Mononuclear cell (primary cell): ENCODE results near the gene CFDP1. TPM values are rescaled to one million over a fixed set of nuclear protein-coding genes. Genes with fewer than 3 reads are reported as not detected.

Experiments
- H3K27me3 ChIP-seq: 2 replicates; pipeline ENCODE4 v1.6.0; 2011; ENCODE audit warnings: low read length, control low read depth; ENCODE audit not compliant: insufficient read depth
- H3K4me1 ChIP-seq: 2 replicates; pipeline ENCODE4 v1.5.1; 2011; ENCODE audit warnings: mild to moderate bottlenecking, low read length, control low read depth; ENCODE audit not compliant: insufficient read depth
- H3K4me3 ChIP-seq: 2 replicates; pipeline ENCODE4 v1.5.1; 2011; ENCODE audit warnings: mild to moderate bottlenecking, low read length, moderate library complexity
- H3K9me3 ChIP-seq: 2 replicates; pipeline ENCODE4 v1.5.1; 2011; ENCODE audit warnings: low read depth, mild to moderate bottlenecking, control low read depth, low read length
- total RNA-seq: library from RNA; depleted of rRNA; stranded (reverse); fragments of >200 nt; gene quantifications from one replicate; pipeline ENCODE4 v1.2.3, GENCODE V29; 2012

CFDP1 gene
- total RNA-seq, 1 donor = 23.3 TPM

DNA sequence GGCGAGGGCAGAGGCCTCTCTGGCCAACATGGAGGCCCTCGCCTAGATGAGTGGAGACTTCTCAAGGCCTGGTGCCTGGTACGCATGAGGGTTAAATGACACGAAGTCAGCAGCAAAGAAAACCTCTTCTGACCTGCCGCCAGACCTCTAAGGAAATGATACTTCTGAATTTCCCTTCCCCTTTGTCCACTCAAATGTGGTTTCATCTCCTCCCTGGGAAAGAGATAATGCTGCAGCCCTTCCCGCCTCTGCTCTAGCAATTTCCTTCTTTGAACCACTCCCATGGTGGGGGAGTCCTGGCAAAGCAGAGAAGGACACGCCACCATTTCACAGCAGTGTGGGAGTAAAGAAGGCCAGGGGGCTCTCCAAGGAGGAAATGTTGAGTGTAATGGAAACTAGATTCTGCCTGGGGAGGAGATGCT is 116.2 kb downstream of the CFDP1 start:
- Histone ChIP-seq H3K4me3 (no peak overlapping the region), H3K9me3 (no peaks in the 10 kb centered on the region), H3K27me3 (peaks cover 43% of the 10 kb centered on the region), H3K4me1 (peaks cover 18% of the 10 kb centered on the region)

DNA sequence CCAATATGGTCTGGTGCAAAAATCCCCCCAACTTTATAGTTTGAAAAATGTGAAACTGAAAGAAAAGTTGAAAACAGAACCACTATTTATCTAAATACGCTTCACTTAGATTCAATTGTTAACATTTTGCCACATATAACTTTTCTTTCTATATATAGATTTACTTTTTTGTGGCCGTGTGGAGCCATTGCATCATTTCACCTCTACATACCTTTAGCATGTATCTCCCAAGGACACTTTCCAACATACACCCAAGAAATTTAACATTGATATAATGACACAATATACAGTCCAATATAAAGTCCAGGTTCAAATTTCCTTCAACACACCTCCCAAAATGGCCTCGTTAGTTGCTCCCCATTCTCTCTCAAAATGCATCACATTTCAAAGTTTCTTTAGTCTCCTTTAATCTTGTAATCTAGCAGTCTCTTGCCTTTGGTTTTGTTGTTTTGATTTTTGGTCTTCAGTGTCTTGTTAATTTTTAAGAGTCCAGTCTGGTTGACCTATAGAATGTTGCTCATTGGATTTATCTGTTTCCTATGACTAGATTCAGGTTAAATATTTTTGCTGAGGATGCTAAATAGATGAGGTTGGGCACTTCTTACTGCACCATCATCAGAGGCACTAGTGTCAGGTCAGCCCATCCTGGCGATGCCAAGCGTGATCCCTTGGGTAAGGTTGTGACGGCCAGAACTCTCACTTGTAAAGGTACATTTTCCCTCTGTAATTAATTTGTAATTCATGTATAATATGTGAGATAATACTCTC is 117.6 kb downstream of the CFDP1 start:
- Histone ChIP-seq H3K27me3 (peaks cover 43% of the 10 kb centered on the region), H3K4me3 (no peak overlapping the region), H3K4me1 (peaks cover 17% of the 10 kb centered on the region), H3K9me3 (no peaks in the 10 kb centered on the region)

DNA sequence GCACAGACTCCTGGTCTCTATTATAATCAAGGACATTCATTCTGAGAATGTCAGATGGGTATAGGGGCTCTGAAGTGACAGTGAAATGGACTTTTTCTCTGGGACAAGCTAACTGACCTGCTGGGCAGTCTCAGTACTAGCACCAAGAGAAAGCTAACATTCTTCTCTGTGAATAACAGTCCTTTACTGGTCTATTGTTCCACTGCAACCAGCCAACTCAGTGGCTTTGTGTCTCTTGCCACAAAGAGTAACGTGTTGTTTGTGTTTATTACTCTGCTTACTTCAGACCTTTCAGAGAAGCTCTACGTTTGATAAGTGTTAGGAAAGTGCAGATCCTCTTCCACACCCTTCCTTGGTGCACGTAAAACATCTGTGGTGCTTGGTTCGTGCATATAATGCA is 120.4 kb downstream of the CFDP1 start:
- Histone ChIP-seq H3K27me3 (peaks cover 35% of the 10 kb centered on the region), H3K4me1 (no peaks in the 10 kb centered on the region), H3K9me3 (no peaks in the 10 kb centered on the region), H3K4me3 (no peak overlapping the region)

DNA sequence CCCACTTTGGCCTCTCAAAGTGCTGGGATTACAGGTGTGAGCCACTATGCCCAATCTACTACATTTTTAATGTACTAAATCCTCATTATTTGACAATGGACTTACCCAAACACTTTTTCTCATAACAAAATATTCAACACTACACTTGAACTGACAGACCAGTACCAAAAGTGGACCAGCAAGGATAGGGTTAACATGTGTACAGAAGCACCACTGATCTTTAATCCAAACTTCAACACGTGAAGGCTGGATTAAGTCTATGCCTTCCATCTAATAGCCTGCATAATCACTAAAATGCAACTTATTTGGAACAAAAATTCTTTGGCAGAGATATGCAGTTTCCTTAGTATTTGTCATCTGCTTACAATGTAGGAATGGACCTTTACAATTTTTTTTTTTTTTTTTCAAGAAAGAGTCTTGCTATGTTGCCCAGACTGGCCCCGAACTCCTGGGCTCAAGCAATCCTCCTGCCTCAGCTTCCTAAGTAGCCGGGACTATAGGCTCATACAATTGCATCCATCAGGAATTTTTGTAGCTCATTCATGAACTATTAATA is 121.8 kb downstream of the CFDP1 start:
- H3K9me3 ChIP-seq = no peaks in the 10 kb centered on the region
- H3K27me3 ChIP-seq = peaks cover 29% of the 10 kb centered on the region
- no peak overlapping the region for H3K4me3 ChIP-seq
- no peaks in the 10 kb centered on the region for H3K4me1 ChIP-seq

DNA sequence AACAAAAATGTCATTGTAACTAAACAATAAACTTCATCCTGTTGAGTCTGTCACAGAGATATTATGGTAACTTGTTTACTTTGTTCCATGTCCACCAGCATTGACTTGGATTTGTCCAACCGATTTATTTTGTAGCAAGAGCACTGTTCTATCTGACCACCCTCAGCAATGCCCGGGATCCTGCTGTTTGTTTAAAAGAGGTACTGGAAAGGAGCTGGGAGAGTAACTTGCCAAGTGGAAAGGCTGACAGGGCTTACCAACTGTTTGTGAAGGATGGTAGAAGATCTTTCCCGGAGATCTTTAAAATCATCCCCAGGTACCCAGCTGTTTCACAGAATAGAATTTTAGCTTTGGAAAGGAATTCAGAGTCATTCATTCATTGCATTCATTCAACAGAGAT is 122.8 kb downstream of the CFDP1 start:
- Histone ChIP-seq H3K4me1 (peaks cover 3% of the 10 kb centered on the region), H3K9me3 (no peaks in the 10 kb centered on the region), H3K27me3 (peaks cover 22% of the 10 kb centered on the region), H3K4me3 (no peak overlapping the region)

DNA sequence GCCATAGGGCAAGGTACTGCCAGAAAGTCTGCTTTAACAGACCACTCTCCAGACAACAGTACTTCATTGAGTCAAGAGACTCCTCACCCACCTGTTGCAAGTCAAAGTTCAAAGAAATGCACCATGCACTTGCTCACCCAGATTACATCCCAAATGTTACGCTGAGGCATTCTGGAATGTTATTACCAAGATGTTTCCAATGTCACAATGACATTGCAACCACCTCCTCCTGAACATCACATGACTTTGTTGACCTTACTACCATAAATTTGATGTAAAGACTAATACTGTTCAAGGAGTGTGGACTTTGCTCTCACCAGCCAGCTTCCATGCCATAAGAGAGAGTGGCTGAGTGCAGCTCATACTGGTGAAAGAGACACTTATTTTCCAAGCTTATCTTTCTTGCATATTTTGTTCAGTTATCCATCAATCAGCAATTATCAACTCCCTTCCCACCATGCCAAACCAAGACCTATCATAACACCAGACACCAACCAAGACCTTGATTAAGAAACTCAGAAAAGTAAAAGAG is 123.3 kb downstream of the CFDP1 start:
- Histone ChIP-seq H3K4me3 (no peak overlapping the region), H3K9me3 (no peaks in the 10 kb centered on the region)

DNA sequence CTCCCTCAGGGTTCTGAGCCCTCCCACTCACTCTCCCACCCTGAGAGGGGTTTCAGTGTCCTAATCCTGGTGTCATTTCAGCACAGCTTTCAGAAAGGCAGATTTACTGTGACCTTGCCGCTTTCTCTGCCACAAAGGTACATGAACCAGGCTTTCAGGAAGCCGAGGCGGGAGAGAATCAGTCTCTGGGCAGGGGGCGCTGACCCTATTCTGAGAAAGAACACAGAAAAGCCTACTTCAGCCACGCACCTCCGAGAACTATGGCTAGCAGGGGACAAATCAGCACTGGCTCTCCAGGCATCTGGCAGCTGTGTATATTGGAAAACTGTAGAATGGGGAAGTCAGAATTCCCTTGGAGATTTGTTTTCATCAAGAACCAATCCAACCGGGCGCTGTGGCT is 124.1 kb downstream of the CFDP1 start:
- peaks cover 20% of the 10 kb centered on the region for H3K27me3 ChIP-seq
- no peak overlapping the region for H3K4me3 ChIP-seq
- peaks cover 7% of the 10 kb centered on the region for H3K4me1 ChIP-seq
- no peaks in the 10 kb centered on the region for H3K9me3 ChIP-seq

More for the DNA sequence above, 123.3 kb downstream of the CFDP1 start:
- Histone ChIP-seq H3K4me1 (peaks cover 7% of the 10 kb centered on the region), H3K27me3 (peaks cover 20% of the 10 kb centered on the region)

DNA sequence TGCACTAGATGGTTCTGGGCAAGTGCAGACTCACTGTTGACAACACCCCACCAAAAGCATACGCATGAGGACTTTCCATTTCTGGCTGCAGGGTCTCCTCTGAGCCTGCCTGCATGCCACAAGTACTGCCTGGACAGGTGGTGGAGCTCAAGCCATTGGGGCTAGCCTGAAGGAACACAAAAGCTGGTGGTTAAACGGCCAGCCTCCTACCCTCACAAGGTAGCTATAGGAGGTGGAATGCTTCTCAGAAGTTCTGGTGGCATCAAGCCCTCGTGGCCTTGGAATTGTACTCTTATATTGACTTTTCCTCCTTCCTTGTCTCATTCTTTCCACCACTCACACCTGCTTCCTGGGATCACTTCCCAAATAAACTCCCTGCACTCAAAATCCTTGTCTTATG is 125.3 kb downstream of the CFDP1 start:
- H3K27me3 ChIP-seq = peaks cover 20% of the 10 kb centered on the region
- peaks cover 7% of the 10 kb centered on the region for H3K4me1 ChIP-seq
- no peak overlapping the region for H3K4me3 ChIP-seq
- no peaks in the 10 kb centered on the region for H3K9me3 ChIP-seq

DNA sequence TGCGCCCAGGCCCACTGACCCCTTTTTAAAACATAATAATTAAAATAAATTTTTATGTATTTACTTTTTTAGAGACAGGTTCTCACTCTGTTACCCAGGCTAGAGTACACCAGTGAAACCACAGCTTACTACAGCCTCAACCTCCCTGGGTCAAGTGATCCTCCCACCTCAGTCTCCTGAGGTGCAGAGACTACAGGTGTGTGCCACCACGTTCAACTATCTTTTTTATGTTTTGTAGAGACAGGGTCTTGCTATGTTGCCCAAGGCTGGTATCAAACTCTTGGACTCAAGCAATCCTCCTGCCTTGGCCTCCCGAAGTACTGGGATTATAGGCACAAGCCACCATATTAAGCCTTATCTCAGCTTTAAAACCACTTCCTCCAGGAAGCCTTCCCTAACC is 125.8 kb downstream of the CFDP1 start:
- Histone ChIP-seq H3K4me3 (no peak overlapping the region), H3K27me3 (peaks cover 18% of the 10 kb centered on the region), H3K9me3 (no peaks in the 10 kb centered on the region), H3K4me1 (peaks cover 7% of the 10 kb centered on the region)

DNA sequence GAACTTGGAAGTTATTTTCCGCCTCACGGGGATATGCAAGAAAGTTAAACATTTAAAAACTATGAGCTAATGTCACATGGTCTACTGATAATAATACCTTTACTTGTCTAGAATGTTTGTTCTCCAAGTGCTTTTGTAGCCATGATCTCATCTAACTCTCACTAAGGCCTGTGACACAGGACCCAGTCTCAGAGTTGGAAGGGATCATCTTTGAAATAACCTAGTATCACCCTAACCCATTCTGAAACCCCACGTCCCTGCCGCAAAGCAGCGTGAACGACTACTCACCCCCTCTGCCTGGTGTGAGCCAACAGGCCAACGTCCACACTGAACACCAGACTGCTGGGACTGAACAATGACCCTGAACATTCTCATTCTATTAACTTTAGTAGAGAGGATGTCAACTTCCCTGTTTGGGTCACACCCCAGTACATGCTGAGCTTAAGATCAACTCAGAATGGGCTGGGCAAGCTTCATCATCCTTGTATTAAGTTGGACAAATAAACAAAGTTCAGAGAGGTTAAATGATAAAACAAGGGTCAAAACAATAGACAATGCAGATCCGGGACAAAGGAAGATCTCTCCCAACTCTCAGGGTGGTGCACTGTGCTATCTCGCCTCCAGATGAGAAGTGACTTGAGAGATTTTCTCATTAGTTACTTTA is 127.1 kb downstream of the CFDP1 start:
- H3K4me1 ChIP-seq = peaks cover 7% of the 10 kb centered on the region
- H3K9me3 ChIP-seq = no peaks in the 10 kb centered on the region
- peaks cover 10% of the 10 kb centered on the region for H3K27me3 ChIP-seq
- no peak overlapping the region for H3K4me3 ChIP-seq

DNA sequence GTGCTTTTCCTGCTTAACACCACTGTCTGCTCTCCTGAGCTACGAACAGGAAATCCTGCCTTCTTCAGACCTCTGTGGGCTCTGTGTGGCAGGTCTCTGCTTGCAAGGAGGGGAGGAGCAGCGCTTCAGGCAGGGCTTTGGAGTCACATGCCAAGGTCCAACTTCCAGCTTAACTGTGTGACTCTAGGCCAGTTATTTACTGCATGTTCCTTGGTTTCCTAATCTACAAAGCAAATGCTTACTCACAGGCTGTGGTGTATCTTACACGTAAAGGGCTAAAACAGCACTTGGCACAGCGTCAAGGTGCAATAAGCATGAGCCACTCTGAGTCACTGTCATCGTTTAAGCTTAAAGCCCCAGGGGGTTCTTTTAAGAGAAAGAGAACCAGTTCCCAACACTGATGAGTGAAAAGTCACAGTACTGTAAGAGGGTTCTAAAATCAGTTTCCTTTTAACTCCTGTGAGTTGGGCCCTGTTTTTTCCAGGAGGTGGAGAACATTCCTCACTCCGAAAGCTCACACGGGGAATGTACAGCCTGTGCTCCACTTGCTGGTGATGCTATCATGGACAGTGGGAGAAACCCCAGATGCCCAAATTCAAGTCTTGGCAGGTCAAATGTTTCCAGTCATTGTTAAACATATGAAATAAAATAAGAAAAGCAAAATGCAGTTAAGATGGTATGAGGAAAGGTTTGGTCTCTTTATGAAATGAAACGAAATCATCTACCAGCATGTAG is 127.8 kb downstream of the CFDP1 start:
- H3K9me3 ChIP-seq = no peaks in the 10 kb centered on the region
- peaks cover 9% of the 10 kb centered on the region for H3K27me3 ChIP-seq
- H3K4me1 ChIP-seq = peaks cover 7% of the 10 kb centered on the region
- H3K4me3 ChIP-seq = no peak overlapping the region

DNA sequence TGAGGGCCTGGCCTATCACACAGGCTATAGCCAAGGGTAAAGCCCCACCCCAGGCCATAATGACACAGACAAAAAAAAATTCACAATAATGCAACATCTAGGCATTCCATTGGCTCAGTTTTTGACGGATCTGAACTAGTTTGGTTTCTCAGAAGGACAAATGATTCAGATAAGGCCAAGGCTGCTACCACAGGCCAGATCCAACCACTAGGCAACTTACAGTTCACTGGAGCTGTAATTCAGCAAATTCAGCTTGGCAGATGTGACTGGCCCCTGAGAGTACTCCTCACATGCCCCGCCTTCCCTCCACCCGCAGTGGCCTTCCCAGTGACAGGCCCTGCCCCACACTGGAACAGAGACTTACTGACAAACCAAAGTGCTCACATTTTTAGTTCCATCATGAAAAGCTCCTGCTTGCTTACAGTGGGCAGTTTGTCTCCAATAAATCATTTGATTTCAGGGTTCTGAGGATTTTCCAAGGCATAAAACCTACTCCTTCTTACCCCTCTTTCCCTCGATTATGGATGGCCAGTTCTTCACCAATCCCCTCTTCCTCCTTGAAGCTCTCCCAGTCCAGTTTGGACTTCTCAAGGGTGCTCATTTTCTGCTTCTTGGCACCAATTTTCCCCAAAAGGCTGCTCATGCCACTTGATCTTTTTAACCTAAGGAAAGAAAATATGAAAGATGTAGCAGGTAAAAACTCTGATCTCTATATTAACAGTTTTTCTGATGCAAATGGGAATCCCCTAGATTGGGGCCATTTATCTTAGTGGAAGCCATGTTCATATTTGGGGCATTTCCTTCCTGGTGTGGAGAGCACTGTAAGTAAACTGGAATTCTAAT is 128.6 kb downstream of the CFDP1 start:
- Histone ChIP-seq H3K4me3 (no peak overlapping the region), H3K4me1 (peaks cover 7% of the 10 kb centered on the region), H3K27me3 (peaks cover under 1% of the 10 kb centered on the region), H3K9me3 (no peaks in the 10 kb centered on the region)

DNA sequence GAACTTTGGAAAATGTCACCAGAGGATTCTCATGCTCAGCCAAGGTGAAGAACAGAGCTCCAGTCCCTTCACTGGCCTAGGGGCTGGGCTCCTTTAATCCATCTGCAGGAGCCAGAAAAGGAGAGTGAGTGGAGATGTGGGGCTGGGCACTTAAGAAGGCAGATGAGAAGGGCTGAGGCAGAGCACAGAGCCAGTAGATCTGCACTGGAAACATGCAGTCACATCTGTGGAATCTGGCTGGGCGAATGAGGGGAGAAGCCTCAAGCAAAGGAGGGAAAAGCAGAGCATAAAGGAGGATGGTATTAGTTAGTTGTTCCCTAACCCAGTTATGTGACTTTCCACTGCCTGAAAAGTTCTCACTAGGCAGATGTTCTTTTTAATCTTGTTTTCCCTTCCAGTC is 131.5 kb downstream of the CFDP1 start:
- Histone ChIP-seq H3K4me3 (no peak overlapping the region), H3K27me3 (no peaks in the 10 kb centered on the region), H3K9me3 (no peaks in the 10 kb centered on the region), H3K4me1 (peaks cover 7% of the 10 kb centered on the region)

DNA sequence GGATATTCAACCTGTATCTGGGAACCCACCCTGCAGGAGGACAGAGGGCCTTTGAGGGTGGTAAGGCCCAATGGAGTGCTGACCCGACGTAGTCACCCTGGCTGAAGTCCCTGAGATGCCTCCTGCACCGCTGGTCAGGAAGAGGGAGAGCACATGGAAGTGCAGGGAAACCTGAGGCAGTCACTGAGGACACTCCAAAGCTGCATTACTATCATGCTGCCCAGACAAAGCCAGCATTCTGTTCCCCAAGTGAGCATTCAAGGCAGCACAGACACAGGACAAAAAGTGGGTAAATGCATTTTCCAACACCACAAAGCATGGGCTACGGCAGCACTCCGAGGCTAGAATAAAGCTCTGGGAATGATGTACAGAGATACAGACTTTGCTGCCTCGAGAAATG is 135.0 kb downstream of the CFDP1 start:
- Histone ChIP-seq H3K4me1 (no peaks in the 10 kb centered on the region), H3K27me3 (no peaks in the 10 kb centered on the region), H3K9me3 (no peaks in the 10 kb centered on the region), H3K4me3 (no peak overlapping the region)
